GM12891 (cell line): ENCODE results near the gene SF1.

Experiments used
- PAX5 ChIP-seq: IDR thresholded peaks from 2 replicates; pipeline ENCODE4 v1.6.1; 2011; ENCODE audit warnings: low read length, moderate library complexity, mild to moderate bottlenecking; ENCODE audit not compliant: insufficient read depth, severe bottlenecking
- POLR2A ChIP-seq: IDR thresholded peaks from 2 replicates; pipeline ENCODE4 v1.6.1; 2011; ENCODE audit warnings: low read depth, low read length, control low read depth
- TAF1 ChIP-seq: IDR thresholded peaks from 2 replicates; pipeline ENCODE4 v1.6.1; 2011; ENCODE audit warnings: low read depth, low read length, control low read depth

DNA sequence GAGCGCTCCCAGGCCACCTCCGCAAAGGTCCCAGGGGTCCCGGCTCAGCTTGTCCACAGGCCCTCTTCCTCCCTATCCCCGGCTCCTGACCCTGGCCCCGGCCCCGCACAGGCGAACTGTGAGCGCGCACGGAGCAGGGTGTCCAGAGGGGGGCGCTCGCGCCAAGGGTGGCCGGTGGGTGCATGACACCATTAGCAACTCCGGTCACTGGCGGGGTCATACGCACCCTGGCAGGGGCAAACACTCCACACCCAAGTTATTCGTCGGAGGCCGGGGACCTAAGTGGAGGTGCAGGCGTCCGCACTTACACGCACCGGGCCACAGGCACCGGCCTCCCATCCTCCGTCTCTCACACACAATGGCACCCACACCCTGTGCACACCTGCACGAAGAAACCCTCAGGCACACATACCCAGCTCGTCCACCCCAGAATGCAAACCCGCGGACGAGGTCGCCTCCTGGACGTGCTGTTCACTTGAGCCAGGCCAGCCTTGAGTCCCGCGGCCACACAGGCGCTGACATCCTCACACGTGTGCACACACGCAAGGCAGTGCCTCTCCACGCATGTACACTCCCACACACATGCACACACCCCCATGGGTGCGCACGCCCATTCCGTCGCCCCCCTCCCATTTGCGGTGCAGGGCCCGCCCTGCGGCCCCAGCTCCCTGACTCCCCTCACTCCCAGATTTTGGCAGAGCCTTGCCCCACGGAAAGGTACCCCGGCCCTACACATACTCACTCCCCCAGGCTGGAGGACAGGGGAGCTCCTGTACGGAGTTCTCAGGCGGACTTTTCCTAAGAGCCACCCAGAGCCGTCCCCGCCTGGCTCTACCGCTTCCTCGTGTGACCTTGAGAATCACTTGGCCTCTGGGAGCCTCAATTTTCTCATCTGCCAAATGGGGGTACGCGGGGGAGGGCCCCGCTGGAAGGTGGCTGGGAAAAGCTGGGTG lies 34.5 kb downstream of the SF1 start, which contains the start of gene RASGRP2:
- TF ChIP-seq POLR2A (no peak), TAF1 (no peak), PAX5 (no peak)
